Progenitor cell of endocrine pancreas (in vitro differentiated cells): ENCODE data around the gene CACNA1F. TPM values are rescaled to one million over a fixed set of nuclear protein-coding genes. Genes with fewer than 3 reads are reported as not detected.

Source experiments
- DNase-seq: peaks from one replicate; pipeline ENCODE4 v3.0.0; 2021; ENCODE audit warnings: low spot score; ENCODE audit not compliant: unreplicated experiment
- H3K27ac Mint-ChIP-seq: 2 replicates; pipeline ENCODE4 v1.8.0; 2021; ENCODE audit warnings: mild to moderate bottlenecking, moderate library complexity, mixed read lengths
- H3K27me3 Mint-ChIP-seq: 2 replicates; pipeline ENCODE4 v1.8.0; 2021; ENCODE audit warnings: mixed read lengths
- H3K36me3 Mint-ChIP-seq: 2 replicates; pipeline ENCODE4 v1.8.0; 2022; ENCODE audit warnings: mixed read lengths; ENCODE audit not compliant: insufficient read depth
- H3K4me1 Mint-ChIP-seq: 2 replicates; pipeline ENCODE4 v1.8.0; 2021; ENCODE audit warnings: low read depth, mixed read lengths
- H3K4me3 Mint-ChIP-seq: 2 replicates; pipeline ENCODE4 v1.8.0; 2021; ENCODE audit warnings: low read depth, mild to moderate bottlenecking, moderate library complexity, mixed read lengths
- H3K9me3 Mint-ChIP-seq: 2 replicates; pipeline ENCODE4 v1.8.0; 2021; ENCODE audit warnings: low read depth, mixed read lengths
- total RNA-seq: library from RNA; stranded (reverse); gene quantifications from 2 replicates; pipeline ENCODE4 v1.2.1, GENCODE V29; 2021
- TF ChIP-seq, protein P1 (sequence below): fragments of 200-600 bp; sonication (generic); IDR thresholded peaks from one replicate; pipeline ENCODE4 v1.5.0; 2021; ENCODE audit warnings: antibody characterized with exemption, mild to moderate bottlenecking; ENCODE audit not compliant: unreplicated experiment

Gene CACNA1F
- total RNA-seq, 1 donor from 2014 or later, result 0.19 TPM

DNA sequence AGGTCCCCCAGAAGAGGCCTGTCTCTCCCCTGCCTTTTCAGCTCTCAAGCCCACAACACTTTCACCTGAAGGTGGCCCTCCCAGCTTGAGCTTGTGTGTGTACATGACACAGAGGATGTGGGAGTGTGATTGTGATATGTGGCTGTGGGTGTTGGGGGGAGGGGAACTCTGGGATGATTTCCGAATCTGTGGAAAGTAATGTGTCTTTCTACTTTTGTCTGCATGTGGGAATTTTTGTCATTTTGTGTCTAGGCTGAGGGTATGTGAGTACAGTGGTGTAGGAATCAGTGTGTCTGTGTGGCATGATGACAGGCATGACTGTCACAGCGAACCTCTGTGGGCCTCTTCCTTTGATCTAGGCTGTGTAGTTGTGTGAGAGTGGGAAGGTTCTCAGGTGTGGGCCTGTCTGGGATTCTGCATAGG, 39.6 kb downstream of the CACNA1F start:
- TF ChIP-seq, protein P1, sequence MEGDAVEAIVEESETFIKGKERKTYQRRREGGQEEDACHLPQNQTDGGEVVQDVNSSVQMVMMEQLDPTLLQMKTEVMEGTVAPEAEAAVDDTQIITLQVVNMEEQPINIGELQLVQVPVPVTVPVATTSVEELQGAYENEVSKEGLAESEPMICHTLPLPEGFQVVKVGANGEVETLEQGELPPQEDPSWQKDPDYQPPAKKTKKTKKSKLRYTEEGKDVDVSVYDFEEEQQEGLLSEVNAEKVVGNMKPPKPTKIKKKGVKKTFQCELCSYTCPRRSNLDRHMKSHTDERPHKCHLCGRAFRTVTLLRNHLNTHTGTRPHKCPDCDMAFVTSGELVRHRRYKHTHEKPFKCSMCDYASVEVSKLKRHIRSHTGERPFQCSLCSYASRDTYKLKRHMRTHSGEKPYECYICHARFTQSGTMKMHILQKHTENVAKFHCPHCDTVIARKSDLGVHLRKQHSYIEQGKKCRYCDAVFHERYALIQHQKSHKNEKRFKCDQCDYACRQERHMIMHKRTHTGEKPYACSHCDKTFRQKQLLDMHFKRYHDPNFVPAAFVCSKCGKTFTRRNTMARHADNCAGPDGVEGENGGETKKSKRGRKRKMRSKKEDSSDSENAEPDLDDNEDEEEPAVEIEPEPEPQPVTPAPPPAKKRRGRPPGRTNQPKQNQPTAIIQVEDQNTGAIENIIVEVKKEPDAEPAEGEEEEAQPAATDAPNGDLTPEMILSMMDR, result no peak
- H3K27me3 Mint-ChIP-seq, result peaks cover 13% of the 10 kb centered on the region

DNA sequence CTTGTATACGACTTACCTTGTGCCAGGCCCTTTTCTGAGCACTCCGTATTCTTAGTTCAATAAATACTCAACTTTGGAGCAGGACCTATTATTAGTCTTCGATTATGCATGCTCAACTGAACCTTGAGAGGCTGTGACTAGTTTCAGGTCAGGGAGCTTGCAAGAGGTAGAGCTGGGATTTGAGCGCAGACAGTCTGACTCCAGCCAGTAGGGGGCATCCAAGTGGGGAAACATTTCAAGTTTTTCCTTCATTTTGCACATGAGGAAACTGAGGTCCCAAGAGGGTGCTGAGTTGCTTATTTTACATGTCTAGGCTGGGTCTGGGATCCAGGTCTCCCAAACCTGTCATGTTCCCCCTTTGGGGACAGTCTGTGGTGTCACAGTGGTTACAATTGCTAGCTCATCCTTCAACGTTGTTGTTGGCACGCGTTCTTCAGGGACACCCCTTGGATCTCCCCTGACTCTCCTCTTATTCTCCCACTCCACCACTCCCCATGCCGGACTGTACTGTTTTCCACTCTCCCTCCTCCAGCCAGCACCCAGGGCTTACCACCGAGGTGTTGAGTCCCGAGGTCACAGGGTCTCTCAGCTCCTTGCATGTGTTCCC, 40.3 kb downstream of the CACNA1F start:
- Mint-ChIP-seq H3K9me3 (peaks cover 12% of the 10 kb centered on the region), H3K36me3 (peaks cover 1% of the 10 kb centered on the region), H3K27ac (no peak overlapping the region), H3K27me3 (peaks cover 6% of the 10 kb centered on the region), H3K4me1 (peaks cover 5% of the 10 kb centered on the region), H3K4me3 (peak overlapping the region; percentile 57)
- TF ChIP-seq, protein P1, result peak; percentile 59
- no peak for DNase-seq

More for the DNA sequence above, 39.6 kb downstream of the CACNA1F start:
- Mint-ChIP-seq H3K4me3 (no peak overlapping the region), H3K4me1 (peaks cover 5% of the 10 kb centered on the region), H3K9me3 (peaks cover 19% of the 10 kb centered on the region), H3K27ac (no peak overlapping the region), H3K36me3 (peaks cover 1% of the 10 kb centered on the region)
- no peak for DNase-seq

DNA sequence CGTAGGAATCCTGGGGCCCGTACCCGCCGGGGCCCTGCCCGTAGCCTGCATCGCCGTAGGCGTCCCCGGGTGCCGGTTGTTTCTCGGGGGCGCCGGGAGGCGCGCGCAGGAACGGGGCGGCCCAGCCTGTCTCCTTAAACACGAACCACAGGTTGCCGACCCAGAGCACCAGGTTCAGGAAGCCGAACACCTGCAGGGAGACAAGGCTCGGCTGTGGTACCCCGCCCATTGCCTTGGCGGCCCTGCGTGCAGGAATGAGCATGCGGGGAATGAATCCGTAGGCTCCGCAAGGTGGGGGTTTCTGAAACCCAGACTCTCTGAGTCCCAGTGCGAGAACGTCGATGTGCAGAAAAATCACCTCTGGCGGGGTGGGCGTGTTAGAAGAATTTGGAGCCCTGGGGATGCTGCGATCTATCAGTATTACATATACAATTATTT, 41.5 kb downstream of the CACNA1F start:
- peak overlapping the region; percentile 78 for H3K4me3 Mint-ChIP-seq
- peaks cover 12% of the 10 kb centered on the region for H3K9me3 Mint-ChIP-seq
- H3K27me3 Mint-ChIP-seq, result no peaks in the 10 kb centered on the region
- H3K4me1 Mint-ChIP-seq, result peaks cover 5% of the 10 kb centered on the region
- peaks cover 1% of the 10 kb centered on the region for H3K36me3 Mint-ChIP-seq
- H3K27ac Mint-ChIP-seq, result peak overlapping the region; percentile 87
- TF ChIP-seq, protein P1, result no peak
- DNase-seq, result no peak

DNA sequence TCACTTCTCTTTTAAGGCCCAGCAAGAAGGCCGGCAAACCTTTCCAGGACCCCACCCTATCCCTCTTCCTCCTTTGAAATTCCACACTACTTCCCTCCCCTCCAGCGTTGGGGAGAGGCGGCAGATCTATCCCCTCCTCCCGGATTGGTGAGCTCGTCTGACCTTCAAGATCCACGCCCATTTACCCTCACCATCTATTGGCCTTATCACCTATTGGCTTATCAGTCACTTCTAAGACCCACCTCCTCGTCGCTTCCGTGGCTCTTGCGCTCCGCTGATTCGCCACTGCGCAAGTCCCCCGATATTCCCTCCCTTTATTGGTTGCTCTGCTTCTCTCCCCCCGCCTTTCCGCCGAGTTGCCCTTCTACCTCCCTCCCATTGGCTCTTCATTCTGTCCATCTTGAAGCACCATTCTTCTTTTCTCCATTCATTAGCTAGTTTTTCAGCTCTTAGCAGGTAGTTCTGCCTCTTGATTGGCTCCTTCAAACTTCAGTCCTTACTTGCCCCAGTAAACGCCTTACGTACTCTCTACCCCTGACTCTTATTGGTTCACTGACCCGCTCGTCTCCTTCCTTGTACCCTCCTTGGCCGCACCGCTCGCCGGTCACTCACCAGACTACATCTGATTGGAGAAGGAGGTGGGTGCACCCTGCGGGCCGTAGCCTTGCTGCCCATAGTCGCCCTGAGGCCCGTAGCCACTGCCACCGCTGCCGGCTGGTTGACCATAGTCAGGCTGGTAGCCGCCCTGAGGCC, 42.1 kb downstream of the CACNA1F start:
- Mint-ChIP-seq H3K4me3 (peak overlapping the region; percentile 78), H3K27me3 (no peaks in the 10 kb centered on the region), H3K9me3 (peaks cover 8% of the 10 kb centered on the region), H3K4me1 (peaks cover 6% of the 10 kb centered on the region), H3K36me3 (peaks cover 1% of the 10 kb centered on the region), H3K27ac (peak overlapping the region; percentile 87)
- DNase-seq, result peak; percentile 65
- TF ChIP-seq, protein P1, result no peak

DNA sequence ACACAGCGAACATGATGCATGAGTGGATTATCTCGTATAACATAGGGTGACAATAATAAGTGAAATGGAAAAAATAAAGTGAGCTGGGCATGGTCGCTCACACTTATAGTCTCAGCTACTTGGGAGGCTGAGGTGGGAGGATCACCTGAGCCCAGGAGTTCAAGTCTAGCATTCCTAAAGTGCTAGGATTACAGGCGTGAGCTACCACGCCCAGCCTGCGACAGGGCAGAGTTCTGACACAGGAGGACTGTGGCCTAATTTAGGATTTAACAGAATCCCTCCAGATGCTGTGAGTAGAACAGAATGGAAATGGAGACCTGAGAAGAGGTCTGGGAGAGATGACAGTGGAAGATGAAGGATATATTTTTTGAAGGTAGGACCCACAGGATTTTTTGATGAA, 43.5 kb downstream of the CACNA1F start:
- Mint-ChIP-seq H3K27me3 (no peaks in the 10 kb centered on the region), H3K9me3 (peaks cover 5% of the 10 kb centered on the region), H3K36me3 (peaks cover 1% of the 10 kb centered on the region), H3K4me1 (peaks cover 9% of the 10 kb centered on the region), H3K4me3 (no peak overlapping the region), H3K27ac (no peak overlapping the region)
- DNase-seq, result no peak
- TF ChIP-seq, protein P1, result no peak
